SK-N-SH (cell line): ENCODE results near the gene CXCL10. TPM values are rescaled to one million over a fixed set of nuclear protein-coding genes. Genes with fewer than 3 reads are reported as not detected.

ENCODE experiments used
- CTCF ChIA-PET: fragments of 300-600, 350-600 bp; formaldehyde crosslinking; extraction: SDS; loops from one replicate; lab custom pipeline; 2021; lab: Yijun Ruan, JAX
- POLR2A ChIA-PET: fragments of 350-600 bp; sonication (Branson Sonifier 250); formaldehyde crosslinking; extraction: SDS; loops from one replicate; lab custom pipeline; 2020; ENCODE audit warnings: antibody characterized with exemption, inconsistent platforms; lab: Yijun Ruan, JAX
- DNase-seq: peaks from one replicate; pipeline ENCODE4 v3.0.0; 2012
- H2AFZ ChIP-seq: fragments of 200-600 bp; sonication (generic); 2 replicates; pipeline ENCODE4 v1.8.1; 2016; ENCODE audit warnings: antibody characterized with exemption, mild to moderate bottlenecking, low read depth
- H3F3A ChIP-seq: fragments of 200-600 bp; sonication (generic); replicated peaks from 2 replicates; pipeline ENCODE3; 2016; ENCODE audit warnings: antibody characterized with exemption, mild to moderate bottlenecking; ENCODE audit not compliant: insufficient read depth
- H3K27ac ChIP-seq, 2 experiments: fragments of 200-500 bp in 1 of 2; fragments of 200-600 bp in 1 of 2; sonication (Bioruptor generic) in 1 of 2; sonication (generic), shearing (Covaris generic) in 1 of 2; 2 replicates each; pipeline versions ENCODE4 v1.5.1 to v1.6.1; 2014 to 2016; ENCODE audit warnings: low read depth in 2 of 2, inconsistent platforms in 1 of 2, low read length in 1 of 2, mild to moderate bottlenecking in 1 of 2, mixed read lengths in 1 of 2
- H3K27me3 ChIP-seq: fragments of 200-600 bp; sonication (generic), shearing (Covaris generic); 2 replicates; pipeline ENCODE4 v1.6.1; 2016; ENCODE audit warnings: mixed run types; ENCODE audit not compliant: insufficient read depth
- H3K36me3 ChIP-seq, 2 experiments: fragments of 200-500 bp in 1 of 2; fragments of 200-600 bp in 1 of 2; sonication (Bioruptor generic) in 1 of 2; sonication (generic) in 1 of 2; replicated peaks in 1 of 2; 2 replicates each; pipeline versions ENCODE3 to v1.5.1; 2014 to 2016; ENCODE audit warnings: low read length in 1 of 2, mild to moderate bottlenecking in 1 of 2; ENCODE audit not compliant: insufficient read depth in 2 of 2, control insufficient read depth in 1 of 2
- H3K4me1 ChIP-seq, 2 experiments: fragments of 200-500 bp in 1 of 2; fragments of 200-600 bp in 1 of 2; sonication (Bioruptor generic) in 1 of 2; sonication (generic), shearing (Covaris generic) in 1 of 2; 2 replicates each; pipeline versions ENCODE4 v1.5.1 to v1.6.1; 2014 to 2016; ENCODE audit warnings: low read depth in 1 of 2, low read length in 1 of 2, mixed run types in 1 of 2; ENCODE audit not compliant: insufficient read depth in 2 of 2, control insufficient read depth in 1 of 2
- H3K4me2 ChIP-seq: fragments of 200-600 bp; sonication (generic), shearing (Covaris generic); 2 replicates; pipeline ENCODE4 v1.6.1; 2017; ENCODE audit warnings: mixed run types
- H3K4me3 ChIP-seq, 2 experiments: fragments of 200-500 bp in 1 of 2; fragments of 200-600 bp in 1 of 2; sonication (Bioruptor generic) in 1 of 2; sonication (generic), shearing (Covaris generic) in 1 of 2; 2 replicates each; pipeline versions ENCODE4 v1.5.1 to v1.8.1; 2014 to 2016; ENCODE audit warnings: low read depth in 2 of 2, inconsistent platforms in 1 of 2, low read length in 1 of 2, mild to moderate bottlenecking in 1 of 2, mixed read lengths in 1 of 2, moderate library complexity in 1 of 2
- H3K79me2 ChIP-seq: fragments of 200-600 bp; sonication (generic); 2 replicates; pipeline ENCODE4 v1.8.1; 2017; ENCODE audit warnings: mild to moderate bottlenecking; ENCODE audit not compliant: insufficient read depth
- H3K9ac ChIP-seq: fragments of 200-600 bp; sonication (generic); 2 replicates; pipeline ENCODE4 v1.6.1; 2017; ENCODE audit warnings: mixed run types
- H3K9me2 ChIP-seq: fragments of 200-600 bp; sonication (generic); 2 replicates; pipeline ENCODE4 v1.6.1; 2017; ENCODE audit warnings: mixed run types
- H3K9me3 ChIP-seq: fragments of 200-600 bp; sonication (generic); 2 replicates; pipeline ENCODE4 v1.6.1; 2017; ENCODE audit warnings: mixed run types, mild to moderate bottlenecking, moderate library complexity
- H4K20me1 ChIP-seq: fragments of 200-600 bp; sonication (generic); 2 replicates; pipeline ENCODE4 v1.6.1; 2017; ENCODE audit warnings: mild to moderate bottlenecking, mixed run types; ENCODE audit not compliant: insufficient read depth
- CHD2 ChIP-seq: fragments of 150-350 bp; IDR thresholded peaks from 2 replicates; pipeline ENCODE4 v1.6.1; 2018; ENCODE audit warnings: low read length; ENCODE audit not compliant: partially characterized antibody
- CTCF ChIP-seq: fragments of 200-600 bp; sonication (generic); IDR thresholded peaks from 2 replicates; pipeline ENCODE4 v1.6.1; 2017; ENCODE audit warnings: antibody characterized with exemption, mild to moderate bottlenecking, moderate library complexity
- EP300 ChIP-seq, 2 experiments: IDR thresholded peaks; 2 replicates each; pipeline versions ENCODE4 v1.4.0 to v1.6.1; 2012; ENCODE audit warnings: borderline replicate concordance in 1 of 2, low read depth in 1 of 2, low read length in 1 of 2
- EZH2phosphoT487 ChIP-seq: fragments of 200-600 bp; sonication (generic); IDR thresholded peaks from 2 replicates; pipeline ENCODE4 v1.6.1; 2017; ENCODE audit warnings: low read depth, mixed run types, mild to moderate bottlenecking, antibody characterized with exemption, moderate library complexity, borderline replicate concordance
- FOXM1 ChIP-seq: IDR thresholded peaks from 2 replicates; pipeline ENCODE4 v1.4.0; 2012; ENCODE audit warnings: low read depth, mild to moderate bottlenecking
- GATA2 ChIP-seq: sonication (generic); formaldehyde crosslinking; IDR thresholded peaks from 2 replicates; pipeline ENCODE4 v1.5.0; 2020; ENCODE audit warnings: mild to moderate bottlenecking, missing genetic modification reagents
- IRF3 ChIP-seq: fragments of 150-350 bp; IDR thresholded peaks from 2 replicates; pipeline ENCODE4 v1.6.1; 2016; ENCODE audit warnings: mild to moderate bottlenecking, low read depth, low read length
- MAX ChIP-seq: IDR thresholded peaks from 2 replicates; pipeline ENCODE4 v1.4.0; 2012; ENCODE audit warnings: low read depth
- NRF1 ChIP-seq: IDR thresholded peaks from 2 replicates; pipeline ENCODE4 v1.6.1; 2012; ENCODE audit warnings: low read depth, mild to moderate bottlenecking, low read length
- RAD21 ChIP-seq: IDR thresholded peaks from 2 replicates; pipeline ENCODE4 v1.6.1; 2012; ENCODE audit warnings: mild to moderate bottlenecking, low read length
- RFX5 ChIP-seq: IDR thresholded peaks from 2 replicates; pipeline ENCODE4 v1.6.1; 2012; ENCODE audit warnings: mild to moderate bottlenecking, improper control_type of control experiment, low read length
- RXRA ChIP-seq: IDR thresholded peaks from 2 replicates; pipeline ENCODE4 v1.4.0; 2012; ENCODE audit warnings: low read depth, mild to moderate bottlenecking, borderline replicate concordance
- SIN3A ChIP-seq: IDR thresholded peaks from 2 replicates; pipeline ENCODE4 v1.6.1; 2012; ENCODE audit warnings: low read depth, mild to moderate bottlenecking, low read length, moderate library complexity, borderline replicate concordance
- SMC3 ChIP-seq: IDR thresholded peaks from 2 replicates; pipeline ENCODE4 v1.6.1; 2012; ENCODE audit warnings: low read depth, low read length, improper control_type of control experiment
- TAF1 ChIP-seq: IDR thresholded peaks from 2 replicates; pipeline ENCODE4 v1.6.1; 2012; ENCODE audit warnings: low read depth, mild to moderate bottlenecking, low read length, moderate library complexity, borderline replicate concordance
- TCF12 ChIP-seq: IDR thresholded peaks from 2 replicates; pipeline ENCODE4 v1.4.0; 2012
- YY1 ChIP-seq: IDR thresholded peaks from 2 replicates; pipeline ENCODE4 v1.4.0; 2012; ENCODE audit warnings: low read depth, mild to moderate bottlenecking
- ZBTB33 ChIP-seq: IDR thresholded peaks from 2 replicates; pipeline ENCODE4 v1.4.0; 2012; ENCODE audit warnings: low read depth, borderline replicate concordance
- polyA plus RNA-seq, 3 experiments: library from polyadenylated mRNA; depleted of rRNA; stranded (reverse); fragments of >200 nt; gene quantifications; 2 replicates each; pipeline ENCODE4 v1.2.3, GENCODE V29; 2012

CXCL10 gene
- polyA plus RNA-seq, 1 of the 3 experiments (the other 2 are of a cell fraction): not detected

- TF ChIP-seq IRF3 (no peak), EP300 (IDR thresholded peaks at IDR 0.05; ENCODE audit: borderline replicate concordance in 1 of 2, low read depth in 1 of 2, low read length in 1 of 2) (no peak), YY1 (no peak), CTCF (no peak)
- TF ChIP-seq, all 33 proteins: peak for 0
These were observed 35.7 kb upstream of the CXCL10 start (continued) for GRCh38 chr4:76058888-76059426.

GRCh38 chr4:76058302-76058701 lies 35.0 kb upstream of the CXCL10 start:
- POLR2A ChIA-PET: no interaction called here
- H3K4me1 ChIP-seq: no peaks in the 10 kb centered on the region
- DNase-seq: no peak
- CTCF ChIA-PET: interaction anchor here (0.9 to 1.8 kb wide), 4 partner anchors 9 to 62 kb away, joined by 4 to 11 read pairs (median 4); no protein-coding TSS in a partner anchor
- no peak overlapping the region for H3K4me3 ChIP-seq
- H3K36me3 ChIP-seq: no peaks in the 10 kb centered on the region
- no peak overlapping the region for H3K9ac ChIP-seq
- H2AFZ ChIP-seq: no peak overlapping the region
- no peaks in the 10 kb centered on the region for H3K79me2 ChIP-seq
- no peak overlapping the region for H3K4me2 ChIP-seq
- no peaks in the 10 kb centered on the region for H3K9me2 ChIP-seq
- H3K27me3 ChIP-seq: 0 out of 2 replicates have a peak, but pooled peaks cover 8% of the 10 kb centered on the region
- no peaks in the 10 kb centered on the region for H4K20me1 ChIP-seq
- H3K27ac ChIP-seq: no peak overlapping the region
- no peaks in the 10 kb centered on the region for H3F3A ChIP-seq
- TF ChIP-seq EZH2phosphoT487: no peak
- no peak for TF ChIP-seq RXRA
- no peak for TF ChIP-seq CTCF
- no peak for TF ChIP-seq TAF1
- TF ChIP-seq GATA2 (CRISPR knock-in tag): no peak
- TF ChIP-seq RAD21: no peak
- TF ChIP-seq SIN3A: no peak
- TF ChIP-seq FOXM1: no peak
- TF ChIP-seq EP300 (IDR thresholded peaks at IDR 0.05; ENCODE audit: borderline replicate concordance in 1 of 2, low read depth in 1 of 2, low read length in 1 of 2): no peak
- TF ChIP-seq CHD2: no peak
- no peak for TF ChIP-seq RFX5
- TF ChIP-seq NRF1: no peak
- TF ChIP-seq ZBTB33: no peak
- TF ChIP-seq SMC3: no peak
- TF ChIP-seq MAX: no peak
- no peak for TF ChIP-seq TCF12
- no peaks in the 10 kb centered on the region for H3K9me3 ChIP-seq
